HEK293 (cell line): ENCODE data around the gene SLC48A1.

Experiments used
- CTCF ChIA-PET: fragments of 350-600 bp; formaldehyde crosslinking; extraction: SDS; loops from one replicate; lab custom pipeline; 2021; ENCODE audit warnings: antibody characterized with exemption; lab: Yijun Ruan, JAX
- POLR2A ChIA-PET: fragments of 300-600 bp; formaldehyde crosslinking; extraction: SDS; loops from one replicate; lab custom pipeline; 2020; ENCODE audit warnings: antibody characterized with exemption, inconsistent platforms; lab: Yijun Ruan, JAX
- H3K27ac ChIP-seq: fragments of 200-500 bp; sonication (Bioruptor generic); 2 replicates; pipeline ENCODE4 v1.5.1; 2014; ENCODE audit warnings: low read depth, low read length, control low read depth, inconsistent platforms; ENCODE audit errors: extremely low read depth
- H3K36me3 ChIP-seq, 2 experiments: fragments of 200-500 bp in 1 of 2; sonication (Bioruptor generic) in 1 of 2; 1 replicate in 1 of 2; 2 replicates in 1 of 2; pipeline ENCODE4 v1.5.1; 2014 to 2017; ENCODE audit warnings: inconsistent platforms in 2 of 2, low read length in 2 of 2; ENCODE audit not compliant: control insufficient read depth in 2 of 2, insufficient read depth in 1 of 2
- H3K4me1 ChIP-seq: fragments of 200-500 bp; sonication (Bioruptor generic); 2 replicates; pipeline ENCODE4 v1.5.1; 2014; ENCODE audit warnings: mild to moderate bottlenecking, low read length, inconsistent platforms; ENCODE audit not compliant: control insufficient read depth, insufficient read depth
- H3K4me3 ChIP-seq: 2 replicates; pipeline ENCODE4 v1.5.1; 2011; ENCODE audit warnings: low read depth, mild to moderate bottlenecking, control low read depth, low read length, moderate library complexity
- H3K9me3 ChIP-seq: fragments of 200-500 bp; sonication (Bioruptor generic); 2 replicates; pipeline ENCODE4 v1.5.1; 2014; ENCODE audit warnings: low read depth, low read length, inconsistent platforms; ENCODE audit not compliant: control insufficient read depth, insufficient read depth
- EGR2 ChIP-seq: fragments of 450-650 bp; formaldehyde crosslinking; IDR thresholded peaks from 2 replicates; pipeline ENCODE4 v1.5.1; 2016; ENCODE audit warnings: low read depth, missing biosample characterization, missing genetic modification characterization
- KLF16 ChIP-seq: fragments of 450-650 bp; formaldehyde crosslinking; IDR thresholded peaks from 2 replicates; pipeline ENCODE4 v1.5.1; 2017; ENCODE audit warnings: missing biosample characterization, missing genetic modification characterization
- SCRT2 ChIP-seq: fragments of 450-650 bp; formaldehyde crosslinking; IDR thresholded peaks from 2 replicates; pipeline ENCODE4 v1.5.1; 2016; ENCODE audit warnings: missing biosample characterization, missing genetic modification characterization
- SP7 ChIP-seq: fragments of 450-650 bp; formaldehyde crosslinking; IDR thresholded peaks from 2 replicates; pipeline ENCODE4 v1.5.1; 2016; ENCODE audit warnings: missing biosample characterization, missing genetic modification characterization
- ZBTB17 ChIP-seq: fragments of 450-650 bp; formaldehyde crosslinking; IDR thresholded peaks from 2 replicates; pipeline ENCODE4 v1.5.1; 2016; ENCODE audit warnings: missing biosample characterization, missing genetic modification characterization
- ZFHX2 ChIP-seq: fragments of 450-650 bp; formaldehyde crosslinking; conservative IDR thresholded peaks from 2 replicates; pipeline ENCODE4 v1.5.1; 2016; ENCODE audit warnings: missing biosample characterization, missing genetic modification characterization
- ZIC2 ChIP-seq: fragments of 450-650 bp; formaldehyde crosslinking; IDR thresholded peaks from 2 replicates; pipeline ENCODE4 v1.5.1; 2016; ENCODE audit warnings: missing biosample characterization, missing genetic modification characterization
- ZNF114 ChIP-seq: fragments of 450-650 bp; formaldehyde crosslinking; IDR thresholded peaks from 2 replicates; pipeline ENCODE4 v1.5.0; 2017; ENCODE audit warnings: missing biosample characterization, missing genetic modification characterization
- ZNF16 ChIP-seq: fragments of 450-650 bp; formaldehyde crosslinking; IDR thresholded peaks from 2 replicates; pipeline ENCODE4 v1.5.1; 2016; ENCODE audit warnings: low read depth, missing biosample characterization, missing genetic modification characterization
- ZNF19 ChIP-seq: fragments of 450-650 bp; formaldehyde crosslinking; IDR thresholded peaks from 2 replicates; pipeline ENCODE4; 2016; ENCODE audit warnings: missing biosample characterization, missing genetic modification characterization, low read depth
- ZNF214 ChIP-seq: fragments of 450-650 bp; formaldehyde crosslinking; IDR thresholded peaks from 2 replicates; pipeline ENCODE4 v1.5.1; 2017; ENCODE audit warnings: missing biosample characterization, mild to moderate bottlenecking, missing genetic modification characterization, borderline replicate concordance
- ZNF24 ChIP-seq: fragments of 450-650 bp; formaldehyde crosslinking; IDR thresholded peaks from 2 replicates; pipeline ENCODE4 v1.5.1; 2016; ENCODE audit warnings: missing biosample characterization, missing genetic modification characterization
- ZNF324 ChIP-seq: fragments of 450-650 bp; formaldehyde crosslinking; IDR thresholded peaks from 2 replicates; pipeline ENCODE4 v1.5.1; 2016; ENCODE audit warnings: missing biosample characterization, missing genetic modification characterization
- ZNF404 ChIP-seq: fragments of 450-650 bp; formaldehyde crosslinking; IDR thresholded peaks from 2 replicates; pipeline ENCODE4 v1.5.1; 2017; ENCODE audit warnings: missing biosample characterization, missing genetic modification characterization
- ZNF433 ChIP-seq: fragments of 450-650 bp; formaldehyde crosslinking; IDR thresholded peaks from 2 replicates; pipeline ENCODE4 v1.5.1; 2016; ENCODE audit warnings: missing biosample characterization, missing genetic modification characterization, low read depth
- ZNF626 ChIP-seq: fragments of 450-650 bp; sonication (Bioruptor Pico); formaldehyde crosslinking; IDR thresholded peaks from 2 replicates; pipeline ENCODE4 v1.5.1; 2018; ENCODE audit warnings: missing biosample characterization, missing genetic modification characterization, inconsistent platforms
- ZNF830 ChIP-seq: fragments of 450-650 bp; IDR thresholded peaks from 2 replicates; pipeline ENCODE4 v1.5.0; 2018; ENCODE audit warnings: missing biosample characterization, missing genetic modification characterization, low read depth, mild to moderate bottlenecking, moderate library complexity
- TF ChIP-seq, protein P1 (sequence below): fragments of 450-650 bp; formaldehyde crosslinking; IDR thresholded peaks from 2 replicates; pipeline ENCODE4 v1.5.1; 2016; ENCODE audit warnings: missing biosample characterization, missing genetic modification characterization
- TF ChIP-seq, protein P2 (sequence below): fragments of 450-650 bp; formaldehyde crosslinking; IDR thresholded peaks from 2 replicates; pipeline ENCODE4; 2016; ENCODE audit warnings: missing biosample characterization, missing genetic modification characterization
- TF ChIP-seq, protein P3 (sequence below): IDR thresholded peaks from 2 replicates; pipeline ENCODE4 v1.6.1; 2011; ENCODE audit warnings: mild to moderate bottlenecking, low read depth, low read length, borderline replicate concordance

SLC48A1 gene

DNA sequence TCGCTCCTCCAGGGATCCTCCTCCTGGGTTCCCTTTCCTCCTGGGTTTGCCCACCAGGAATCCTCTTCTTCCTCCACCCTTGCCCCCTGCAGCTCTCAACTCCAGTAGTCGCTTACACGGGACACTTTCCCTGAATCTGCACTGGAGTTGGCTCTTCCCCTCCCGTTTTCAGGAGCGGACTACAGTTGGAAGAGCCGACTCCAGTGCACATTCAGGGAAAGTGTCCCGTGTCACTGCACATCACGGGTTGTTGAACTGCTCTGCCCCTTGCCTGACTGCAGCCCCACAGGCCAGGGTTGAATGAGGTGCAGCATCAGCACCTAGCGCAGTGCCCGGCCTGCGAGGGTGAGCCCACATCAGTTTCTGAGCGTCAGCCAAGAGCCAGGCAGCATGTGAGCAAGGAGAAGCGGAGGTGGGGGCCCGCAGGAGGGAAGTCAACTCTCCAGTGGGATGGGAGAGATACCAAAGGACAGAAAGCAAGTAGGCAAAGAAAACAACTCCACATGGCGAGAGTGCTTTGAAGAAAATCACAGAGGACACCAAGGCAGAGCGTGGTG is 27.5 kb upstream of the SLC48A1 start (continued):
- TF ChIP-seq ZNF16 (tag by site-specific recombination) = no peak
- no peak for TF ChIP-seq ZBTB17 (tag by site-specific recombination)
- TF ChIP-seq EGR2 (tag by site-specific recombination) = peak; percentile 70
- TF ChIP-seq ZNF19 (tag by site-specific recombination) = no peak
- TF ChIP-seq ZNF433 = no peak
- TF ChIP-seq, protein P1, sequence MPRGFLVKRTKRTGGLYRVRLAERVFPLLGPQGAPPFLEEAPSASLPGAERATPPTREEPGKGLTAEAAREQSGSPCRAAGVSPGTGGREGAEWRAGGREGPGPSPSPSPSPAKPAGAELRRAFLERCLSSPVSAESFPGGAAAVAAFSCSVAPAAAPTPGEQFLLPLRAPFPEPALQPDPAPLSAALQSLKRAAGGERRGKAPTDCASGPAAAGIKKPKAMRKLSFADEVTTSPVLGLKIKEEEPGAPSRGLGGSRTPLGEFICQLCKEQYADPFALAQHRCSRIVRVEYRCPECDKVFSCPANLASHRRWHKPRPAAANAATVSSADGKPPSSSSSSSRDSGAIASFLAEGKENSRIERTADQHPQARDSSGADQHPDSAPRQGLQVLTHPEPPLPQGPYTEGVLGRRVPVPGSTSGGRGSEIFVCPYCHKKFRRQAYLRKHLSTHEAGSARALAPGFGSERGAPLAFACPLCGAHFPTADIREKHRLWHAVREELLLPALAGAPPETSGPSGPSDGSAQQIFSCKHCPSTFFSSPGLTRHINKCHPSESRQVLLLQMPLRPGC = no peak
- TF ChIP-seq, protein P2, sequence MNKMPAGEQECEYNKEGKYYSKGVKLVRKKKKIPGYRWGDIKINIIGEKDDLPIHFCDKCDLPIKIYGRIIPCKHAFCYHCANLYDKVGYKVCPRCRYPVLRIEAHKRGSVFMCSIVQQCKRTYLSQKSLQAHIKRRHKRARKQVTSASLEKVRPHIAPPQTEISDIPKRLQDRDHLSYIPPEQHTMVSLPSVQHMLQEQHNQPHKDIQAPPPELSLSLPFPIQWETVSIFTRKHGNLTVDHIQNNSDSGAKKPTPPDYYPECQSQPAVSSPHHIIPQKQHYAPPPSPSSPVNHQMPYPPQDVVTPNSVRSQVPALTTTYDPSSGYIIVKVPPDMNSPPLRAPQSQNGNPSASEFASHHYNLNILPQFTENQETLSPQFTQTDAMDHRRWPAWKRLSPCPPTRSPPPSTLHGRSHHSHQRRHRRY = no peak

DNA sequence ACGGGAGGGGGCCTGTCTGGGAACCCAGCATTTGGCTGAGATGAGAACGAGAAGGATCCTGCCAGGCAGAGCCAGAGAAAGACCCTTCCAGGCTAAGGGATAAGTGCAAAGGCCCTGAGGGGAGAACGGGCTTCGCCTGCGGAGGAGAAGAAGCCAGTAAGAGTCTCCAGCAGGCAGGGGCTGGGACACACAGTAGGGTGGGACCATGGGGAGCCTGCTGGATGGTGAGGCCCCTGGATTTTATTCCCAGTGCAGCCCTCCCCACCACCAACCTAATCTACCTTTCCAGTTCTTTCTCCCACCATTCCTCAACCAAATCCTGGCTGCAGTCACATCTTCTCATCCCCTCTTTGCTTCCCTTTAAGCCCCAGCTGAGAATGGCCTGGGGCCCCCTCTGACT is 27.0 kb upstream of the SLC48A1 start:
- Histone ChIP-seq H3K27ac (no peak overlapping the region), H3K4me1 (no peaks in the 10 kb centered on the region), H3K9me3 (no peaks in the 10 kb centered on the region), H3K36me3 (no peaks in the 10 kb centered on the region), H3K4me3 (no peak overlapping the region)
- ChIA-PET CTCF (interaction anchor here (0.7 to 9.9 kb wide), 6 partner anchors 11 to 91 kb away, joined by 3 to 353 read pairs (median 136); partner anchors contain the start of genes ENDOU and RAPGEF3), POLR2A (no interaction called here)
- TF ChIP-seq ZIC2 (tag by site-specific recombination) (peak; percentile 67), ZNF626 (tag by site-specific recombination) (no peak), ZNF404 (tag by site-specific recombination) (no peak)

DNA sequence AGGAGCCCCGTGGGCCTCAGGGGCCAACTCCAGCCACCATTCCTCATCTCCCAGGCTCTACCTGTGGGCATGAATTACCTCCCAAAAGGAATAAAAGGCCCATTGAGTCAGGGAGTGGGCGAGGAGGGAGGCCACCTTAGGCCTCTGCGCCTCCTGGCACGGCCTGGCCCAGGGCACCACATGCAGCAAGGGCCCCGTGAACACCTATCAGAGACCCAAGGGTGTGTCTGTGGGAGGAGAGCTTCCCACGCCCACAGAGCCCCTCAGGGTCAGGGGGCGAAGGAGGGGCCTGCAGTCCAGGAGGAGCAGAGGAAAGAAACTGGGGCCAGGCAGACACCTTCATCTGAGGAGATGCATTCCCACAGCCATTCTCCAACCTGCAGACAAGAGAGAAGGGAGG is 26.5 kb upstream of the SLC48A1 start:
- no peaks in the 10 kb centered on the region for H3K9me3 ChIP-seq
- no peaks in the 10 kb centered on the region for H3K4me1 ChIP-seq
- no peaks in the 10 kb centered on the region for H3K36me3 ChIP-seq
- peak; percentile 47; the same call in 1 of the 2 replicates for TF ChIP-seq EGR2 (tag by site-specific recombination)
- TF ChIP-seq ZNF114 (tag by site-specific recombination) = no peak
- TF ChIP-seq ZFHX2 (tag by site-specific recombination) = peak; percentile 72
- TF ChIP-seq ZNF324 (tag by site-specific recombination) = no peak
- no peak for TF ChIP-seq ZNF214 (tag by site-specific recombination)
- TF ChIP-seq, protein P3, sequence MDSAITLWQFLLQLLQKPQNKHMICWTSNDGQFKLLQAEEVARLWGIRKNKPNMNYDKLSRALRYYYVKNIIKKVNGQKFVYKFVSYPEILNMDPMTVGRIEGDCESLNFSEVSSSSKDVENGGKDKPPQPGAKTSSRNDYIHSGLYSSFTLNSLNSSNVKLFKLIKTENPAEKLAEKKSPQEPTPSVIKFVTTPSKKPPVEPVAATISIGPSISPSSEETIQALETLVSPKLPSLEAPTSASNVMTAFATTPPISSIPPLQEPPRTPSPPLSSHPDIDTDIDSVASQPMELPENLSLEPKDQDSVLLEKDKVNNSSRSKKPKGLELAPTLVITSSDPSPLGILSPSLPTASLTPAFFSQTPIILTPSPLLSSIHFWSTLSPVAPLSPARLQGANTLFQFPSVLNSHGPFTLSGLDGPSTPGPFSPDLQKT = no peak
- ChIA-PET POLR2A (no interaction called here), CTCF (interaction anchor here (0.7 to 9.9 kb wide), 5 partner anchors 20 to 90 kb away, joined by 3 to 353 read pairs (median 31); partner anchors contain the start of gene ENDOU)
- no peak overlapping the region for H3K4me3 ChIP-seq
- H3K27ac ChIP-seq = no peak overlapping the region

DNA sequence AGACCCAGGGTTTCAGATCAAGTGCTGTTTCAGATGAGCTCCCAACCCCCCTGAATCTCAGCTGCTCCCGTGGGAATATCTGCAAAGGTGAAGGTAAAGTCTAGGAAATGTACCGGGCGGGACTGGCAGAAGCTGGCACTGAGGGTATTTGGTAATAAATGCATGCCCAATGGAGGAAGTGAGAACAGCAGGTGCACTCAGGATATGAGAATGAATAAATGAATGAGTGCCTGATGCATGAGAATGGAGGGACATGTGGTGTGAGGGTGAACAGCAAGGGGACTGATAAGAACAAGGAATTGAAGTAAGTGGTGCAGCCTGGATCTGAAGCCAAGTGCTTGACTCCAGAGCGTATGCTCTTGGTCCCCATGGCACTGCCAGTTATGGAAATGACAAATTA is 25.9 kb upstream of the SLC48A1 start:
- Histone ChIP-seq H3K36me3 (no peaks in the 10 kb centered on the region), H3K9me3 (no peaks in the 10 kb centered on the region), H3K4me1 (no peaks in the 10 kb centered on the region), H3K27ac (no peak overlapping the region), H3K4me3 (no peak overlapping the region)
- ChIA-PET POLR2A (no interaction called here), CTCF (interaction anchor here (1.1 to 9.9 kb wide), 5 partner anchors 19 to 90 kb away, joined by 3 to 353 read pairs (median 31); partner anchors contain the start of gene ENDOU)
- TF ChIP-seq ZNF214 (tag by site-specific recombination) (no peak), KLF16 (tag by site-specific recombination) (no peak), SCRT2 (tag by site-specific recombination) (peak; percentile 33; the same call in 1 of the 2 replicates), SP7 (tag by site-specific recombination) (no peak), ZNF830 (tag by site-specific recombination) (no peak), ZNF24 (tag by site-specific recombination) (0 out of 2 replicates have a peak, but pooled peaks have one; percentile 51)
